Stimulated activated CD8-positive, alpha-beta memory T cell treated with anti-CD3 and anti-CD28 coated beads, Interleukin-15, amount 100 ng/mL, for 48 hours (primary cell): Measurements from ENCODE around the gene SLC14A1.
"Not testable (repeated sequence)": the region's sequence is repeated elsewhere in the genome, so short reads cannot be mapped to it uniquely, and the experiment has no call there.

ENCODE experiments used
- DNase-seq, 2 donors: peaks; one replicate each; pipeline ENCODE4 v3.0.0-alpha.2; 2020; ENCODE audit warnings: low read depth in 2 of 2

The SLC14A1 gene

GRCh38 chr18:45757644-45758043, 33.7 kb downstream of the SLC14A1 start:
- not testable (repeated sequence) for DNase-seq

GRCh38 chr18:45760462-45761036, 36.6 kb downstream of the SLC14A1 start:
- no peak for DNase-seq

- DNase-seq: no peak
These were observed 37.6 kb downstream of the SLC14A1 start for GRCh38 chr18:45761512-45762114.

- no peak for DNase-seq
These were observed 40.2 kb downstream of the SLC14A1 start for GRCh38 chr18:45764000-45764686.

GRCh38 chr18:45765796-45766195, 41.8 kb downstream of the SLC14A1 start:
- no peak for DNase-seq

GRCh38 chr18:45771587-45772480, 47.9 kb downstream of the SLC14A1 start:
- DNase-seq: no peak

- DNase-seq: no peak
These were observed 50.1 kb downstream of the SLC14A1 start for GRCh38 chr18:45774065-45774521.

GRCh38 chr18:45775241-45775676, 51.3 kb downstream of the SLC14A1 start:
- DNase-seq: peak; percentile 42 to 55

- DNase-seq: no peak
These were observed 51.8 kb downstream of the SLC14A1 start for GRCh38 chr18:45775743-45776142.

- no peak for DNase-seq
These were observed 53.4 kb downstream of the SLC14A1 start for GRCh38 chr18:45777393-45777792.

GRCh38 chr18:45780568-45780967, 56.6 kb downstream of the SLC14A1 start:
- DNase-seq: no peak

- no peak for DNase-seq
These were observed 58.7 kb downstream of the SLC14A1 start for GRCh38 chr18:45782662-45783061.

GRCh38 chr18:45783097-45784075, 59.4 kb downstream of the SLC14A1 start:
- no peak for DNase-seq

- DNase-seq: no peak
These were observed 61.2 kb downstream of the SLC14A1 start for GRCh38 chr18:45785134-45785533.

GRCh38 chr18:45786941-45787340, 63.0 kb downstream of the SLC14A1 start:
- DNase-seq: no peak

- no peak for DNase-seq
These were observed 63.4 kb downstream of the SLC14A1 start for GRCh38 chr18:45787346-45787745.

- DNase-seq: no peak
These were observed 64.9 kb downstream of the SLC14A1 start for GRCh38 chr18:45788861-45789260.

GRCh38 chr18:45792506-45793263, 68.7 kb downstream of the SLC14A1 start:
- no peak for DNase-seq

GRCh38 chr18:45793264-45793965, 69.4 kb downstream of the SLC14A1 start:
- no peak for DNase-seq
